ENCODE results near the gene RGL1. TPM values are rescaled to one million over a fixed set of nuclear protein-coding genes. Genes with fewer than 3 reads are reported as not detected.

Gene RGL1
- polyA plus RNA-seq, 3 donors = 3.2 to 34.4 (median 18.4) TPM

- H3K27ac ChIP-seq (ENCODE audit: low read depth, low read length) = no peak overlapping the region
- WGBS, 3 donors = 80 to 91% (median 87%) methylated on average over 5 of the region's 5 CpGs
Observed at GRCh38 chr1:183926983-183927382, 122.1 kb downstream of the RGL1 start.

DNA sequence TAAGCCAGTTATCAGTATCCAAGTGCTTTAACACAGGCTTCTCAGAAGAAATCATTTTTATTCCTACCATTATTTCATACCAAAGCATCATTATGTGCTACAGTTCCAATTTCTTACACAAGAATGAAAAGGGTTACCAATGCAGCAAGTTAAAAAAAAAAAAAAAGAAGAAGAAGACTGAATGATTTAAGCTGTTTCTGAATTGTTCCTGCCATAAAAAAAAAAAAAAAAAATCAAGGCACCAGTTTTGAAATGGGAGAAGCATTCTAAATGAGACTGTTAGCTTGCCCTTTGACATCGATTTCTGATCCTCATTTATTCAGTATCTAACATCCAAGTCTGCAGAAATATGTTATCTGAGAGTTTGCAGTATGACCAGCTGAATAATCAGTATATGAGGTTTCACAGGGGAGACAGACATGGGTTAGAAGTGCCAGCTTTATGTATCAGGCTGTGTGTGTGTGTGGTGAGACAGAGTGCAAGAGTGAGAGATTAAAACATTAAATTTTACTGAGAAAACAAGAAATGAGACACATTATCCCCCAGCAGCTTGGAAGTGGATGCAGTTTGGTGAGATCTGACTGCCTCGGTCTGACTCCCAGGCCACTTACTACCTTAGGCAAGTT lies 126.8 kb downstream of the RGL1 start:
- WGBS, 3 donors = 60 to 67% (median 61%) methylated on average over 2 of the region's 2 CpGs
- H3K27ac ChIP-seq (ENCODE audit: low read depth, low read length) = no peak overlapping the region

GRCh38 chr1:183932412-183932811 lies 127.5 kb downstream of the RGL1 start:
- H3K27ac ChIP-seq (ENCODE audit: low read depth, low read length) = no peak overlapping the region
- 40 to 68% (median 59%) methylated on average over 15 of the region's 15 CpGs for WGBS, 3 donors

DNA sequence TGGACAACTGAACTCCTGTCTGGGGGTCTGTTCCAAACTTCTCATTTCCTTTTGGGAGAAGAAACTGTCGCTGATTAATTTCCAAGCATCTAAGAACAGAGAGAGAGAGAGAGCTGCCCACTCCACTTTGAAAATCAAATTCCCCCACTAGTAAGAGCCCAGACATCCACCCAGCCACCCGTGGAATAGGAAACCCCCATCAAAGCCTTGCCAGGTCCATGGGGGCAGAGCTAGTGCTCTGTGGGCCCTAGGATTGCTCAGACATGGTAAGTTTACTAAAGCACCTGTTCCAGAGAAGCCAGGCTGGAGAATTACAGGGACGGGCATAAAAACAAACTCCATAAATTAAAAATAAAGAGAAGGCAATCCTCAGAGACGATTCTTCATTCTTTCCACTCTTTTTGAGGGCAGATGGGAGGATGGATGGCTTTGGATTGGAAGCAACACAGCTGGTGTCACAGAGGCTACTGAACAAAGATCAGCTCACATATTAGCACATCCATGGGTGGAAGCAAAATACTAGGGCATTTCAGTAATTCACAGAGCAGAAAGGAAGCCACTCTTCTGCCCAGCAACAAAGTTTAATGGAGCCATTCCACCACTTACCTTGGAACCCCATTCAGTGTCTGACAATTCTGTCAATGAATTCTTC lies 128.7 kb downstream of the RGL1 start:
- 59 to 74% (median 72%) methylated on average over 4 of the region's 4 CpGs for WGBS, 3 donors
- no peak overlapping the region for H3K27ac ChIP-seq (ENCODE audit: low read depth, low read length)

DNA sequence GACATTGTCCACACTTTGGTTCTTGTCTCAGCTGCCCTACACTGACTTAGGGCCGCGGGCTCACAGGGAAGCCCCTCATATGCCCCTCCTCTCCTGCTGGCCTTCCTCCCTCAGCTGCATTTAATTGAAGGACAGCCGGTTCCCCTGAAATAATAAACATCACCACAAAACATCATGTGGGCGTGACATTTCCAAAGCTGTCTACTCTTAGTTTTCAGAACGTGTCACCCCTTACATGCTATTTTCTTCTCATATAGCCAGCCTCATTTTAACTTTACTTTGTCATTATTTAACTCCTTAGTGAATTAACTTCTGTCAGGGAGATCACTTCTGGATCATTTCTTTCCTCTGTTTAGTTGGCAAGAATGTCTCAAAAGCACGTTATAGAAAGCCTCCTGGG lies 129.4 kb downstream of the RGL1 start:
- WGBS, 3 donors = 65 to 72% (median 68%) methylated on average over 6 of the region's 6 CpGs
- H3K27ac ChIP-seq (ENCODE audit: low read depth, low read length) = no peak overlapping the region

- 88 to 95% (median 93%) methylated on average over 7 of the region's 7 CpGs for WGBS, 3 donors
- no peak overlapping the region for H3K27ac ChIP-seq (ENCODE audit: low read depth, low read length)
Observed at GRCh38 chr1:183936009-183936408, 131.1 kb downstream of the RGL1 start.

DNA sequence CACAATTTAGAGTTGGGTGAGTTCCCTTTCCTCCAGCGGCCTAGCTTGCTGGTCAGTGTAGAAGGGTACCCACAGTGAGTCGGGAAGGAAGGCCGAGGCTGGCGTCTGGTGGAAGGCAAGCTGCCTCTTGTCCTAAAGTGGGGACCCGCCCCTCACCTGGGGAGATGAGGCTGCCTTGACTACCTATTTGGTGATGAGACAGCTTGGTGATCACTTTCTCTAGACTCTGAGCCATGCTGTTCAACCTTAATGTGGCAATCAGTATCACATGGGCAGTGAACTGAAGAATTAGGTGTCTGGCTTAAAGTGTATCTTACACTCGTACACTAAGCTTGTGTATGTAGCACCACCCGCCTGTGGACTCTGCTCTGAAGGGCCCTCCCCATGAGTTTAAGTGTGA lies 131.9 kb downstream of the RGL1 start:
- H3K27ac ChIP-seq (ENCODE audit: low read depth, low read length) = no peak overlapping the region
- 87 to 95% (median 90%) methylated on average over 7 of the region's 7 CpGs for WGBS, 3 donors

DNA sequence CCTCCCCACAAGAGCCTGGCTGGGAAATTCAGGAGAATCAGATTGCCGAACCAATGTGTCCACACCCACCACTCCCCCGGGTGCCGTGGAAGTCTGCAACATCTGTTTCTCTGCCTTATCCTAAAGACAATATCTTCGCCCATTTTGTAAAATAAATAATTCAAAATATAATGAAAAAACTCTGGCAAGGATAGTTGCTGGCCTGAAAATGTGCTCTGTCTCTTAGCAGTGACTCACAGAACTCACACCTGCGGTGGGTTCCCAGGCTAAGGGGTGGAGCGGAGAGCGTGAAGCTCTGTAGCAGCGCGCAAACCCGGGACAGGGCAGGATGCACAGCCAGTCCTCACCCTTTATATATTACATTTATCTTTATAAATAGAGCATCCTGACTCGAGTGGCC lies 132.7 kb downstream of the RGL1 start:
- WGBS, 3 donors = 80 to 84% (median 84%) methylated on average over 11 of the region's 11 CpGs
- H3K27ac ChIP-seq (ENCODE audit: low read depth, low read length) = no peak overlapping the region

GRCh38 chr1:183941001-183941400 lies 136.1 kb downstream of the RGL1 start:
- WGBS, 3 donors = 67 to 88% (median 73%) methylated on average over 5 of the region's 5 CpGs
- H3K27ac ChIP-seq (ENCODE audit: low read depth, low read length) = no peak overlapping the region

GRCh38 chr1:183942933-183943693 lies 138.2 kb downstream of the RGL1 start:
- 51 to 70% (median 53%) methylated on average over 5 of the region's 5 CpGs for WGBS, 3 donors
- H3K27ac ChIP-seq (ENCODE audit: low read depth, low read length) = no peak overlapping the region

DNA sequence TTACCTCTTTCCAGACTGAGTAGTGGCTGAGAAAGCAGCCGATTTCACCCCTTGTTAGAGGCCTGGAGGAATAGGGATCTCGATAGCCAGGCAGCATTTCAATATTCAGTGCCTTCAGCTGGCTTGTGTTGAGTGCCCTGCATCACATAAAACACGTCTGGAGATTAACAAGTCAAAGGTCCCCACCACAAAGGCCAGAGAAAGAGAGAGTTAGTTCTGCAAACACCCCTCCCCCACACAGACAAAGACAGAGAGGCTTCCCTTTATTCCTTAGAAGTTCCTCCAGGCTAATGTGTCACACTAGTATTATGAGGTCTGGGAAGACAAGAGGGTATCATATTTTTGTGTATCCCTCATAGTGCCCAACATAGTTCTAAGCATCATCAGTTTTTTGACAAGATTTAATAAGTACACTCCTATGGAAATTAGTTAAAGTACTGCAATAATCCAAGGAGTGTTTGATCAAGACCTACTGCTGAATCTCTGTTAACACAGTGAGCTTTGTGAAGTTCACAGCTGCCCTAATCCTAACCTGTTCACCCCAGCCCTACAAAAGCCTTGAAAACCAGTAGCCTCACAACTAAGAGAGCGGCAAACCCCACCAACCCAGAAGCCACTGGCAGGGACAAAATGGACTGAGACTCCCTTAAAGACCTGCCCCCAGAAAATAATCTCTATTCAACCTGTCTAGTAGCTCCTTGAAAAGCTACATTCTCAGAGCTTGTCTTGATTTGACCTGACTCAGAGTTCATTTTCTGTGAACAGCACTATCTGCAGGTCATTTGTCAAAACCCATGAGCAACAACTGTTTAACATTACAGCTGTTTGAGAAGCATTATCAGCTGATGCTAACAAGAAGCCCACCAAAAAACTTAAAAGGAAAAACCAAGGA lies 140.8 kb downstream of the RGL1 start:
- 66 to 71% (median 71%) methylated on average over 4 of the region's 4 CpGs for WGBS, 3 donors

GRCh38 chr1:183946320-183946613 lies 141.3 kb downstream of the RGL1 start:
- WGBS, 3 donors = 60 to 83% (median 60%) methylated on average over 1 of the region's 1 CpG
- H3K27ac ChIP-seq (ENCODE audit: low read depth, low read length) = no peak overlapping the region

More for the DNA sequence above, 140.8 kb downstream of the RGL1 start:
- H3K27ac ChIP-seq (ENCODE audit: low read depth, low read length) = no peak overlapping the region

- H3K27ac ChIP-seq (ENCODE audit: low read depth, low read length) = no peak overlapping the region
- 65 to 82% (median 67%) methylated on average over 1 of the region's 1 CpG for WGBS, 3 donors
Observed at GRCh38 chr1:183947988-183948387, 143.1 kb downstream of the RGL1 start.

GRCh38 chr1:183952101-183952500 lies 147.2 kb downstream of the RGL1 start:
- WGBS, 3 donors = 93 to 98% (median 95%) methylated on average over 1 of the region's 1 CpG
- no peak overlapping the region for H3K27ac ChIP-seq (ENCODE audit: low read depth, low read length)

DNA sequence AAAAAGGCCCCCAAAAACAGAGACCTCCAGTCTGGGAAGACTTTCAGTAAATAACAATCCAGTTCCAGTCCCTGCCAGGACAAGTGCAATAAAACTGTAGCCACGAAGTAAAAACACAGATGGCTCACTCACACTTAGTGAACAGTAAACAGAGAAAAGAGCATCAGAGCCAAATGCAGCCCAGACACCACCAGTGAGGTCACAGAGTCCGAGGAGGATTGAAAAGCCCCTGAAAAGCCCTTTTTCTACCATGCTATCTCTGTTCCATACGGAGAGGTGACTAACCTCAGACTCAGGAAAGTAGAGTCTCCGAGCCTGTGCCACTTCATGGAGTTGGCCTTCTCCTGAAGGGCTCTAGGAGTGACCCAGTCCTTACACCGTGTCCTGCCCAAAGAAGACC lies 148.1 kb downstream of the RGL1 start:
- no peak overlapping the region for H3K27ac ChIP-seq (ENCODE audit: low read depth, low read length)
- WGBS, 3 donors = 52 to 55% (median 53%) methylated on average over 5 of the region's 5 CpGs

- WGBS, 3 donors = 85 to 97% (median 86%) methylated on average over 3 of the region's 3 CpGs
- H3K27ac ChIP-seq (ENCODE audit: low read depth, low read length) = no peak overlapping the region
Observed at GRCh38 chr1:183954496-183954895, 149.6 kb downstream of the RGL1 start.

DNA sequence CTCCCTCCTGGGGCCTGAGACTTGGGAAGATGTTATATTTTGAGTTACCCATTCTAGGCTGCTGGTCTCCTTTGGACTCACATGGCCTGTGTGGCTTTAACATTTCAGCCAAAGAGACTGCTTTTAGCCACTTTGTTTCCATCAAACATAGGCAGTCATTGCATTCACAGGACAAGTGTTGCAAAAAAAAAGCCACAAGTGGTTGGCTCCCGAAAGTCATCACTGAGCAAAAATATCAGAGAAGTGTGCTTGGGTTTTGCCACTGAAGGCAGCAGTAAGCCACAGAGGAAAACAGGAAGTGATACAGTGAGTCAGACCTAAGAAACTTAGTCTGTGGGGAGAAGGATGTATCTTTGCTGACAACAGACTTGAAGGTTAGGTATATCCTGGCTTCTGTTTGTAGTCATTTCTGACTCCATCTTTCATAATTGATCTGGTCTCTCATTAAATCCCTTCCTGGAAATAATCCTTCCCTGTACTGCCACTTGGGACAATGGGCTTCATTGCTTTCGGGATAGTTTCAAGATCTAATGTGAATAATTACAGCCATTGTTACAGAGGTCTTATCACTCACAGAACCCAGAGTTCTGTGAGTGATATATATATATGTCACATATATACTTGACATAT lies 151.8 kb downstream of the RGL1 start:
- H3K27ac ChIP-seq (ENCODE audit: low read depth, low read length) = no peak overlapping the region
- 38 to 84% (median 44%) methylated on average over 2 of the region's 2 CpGs for WGBS, 3 donors

DNA sequence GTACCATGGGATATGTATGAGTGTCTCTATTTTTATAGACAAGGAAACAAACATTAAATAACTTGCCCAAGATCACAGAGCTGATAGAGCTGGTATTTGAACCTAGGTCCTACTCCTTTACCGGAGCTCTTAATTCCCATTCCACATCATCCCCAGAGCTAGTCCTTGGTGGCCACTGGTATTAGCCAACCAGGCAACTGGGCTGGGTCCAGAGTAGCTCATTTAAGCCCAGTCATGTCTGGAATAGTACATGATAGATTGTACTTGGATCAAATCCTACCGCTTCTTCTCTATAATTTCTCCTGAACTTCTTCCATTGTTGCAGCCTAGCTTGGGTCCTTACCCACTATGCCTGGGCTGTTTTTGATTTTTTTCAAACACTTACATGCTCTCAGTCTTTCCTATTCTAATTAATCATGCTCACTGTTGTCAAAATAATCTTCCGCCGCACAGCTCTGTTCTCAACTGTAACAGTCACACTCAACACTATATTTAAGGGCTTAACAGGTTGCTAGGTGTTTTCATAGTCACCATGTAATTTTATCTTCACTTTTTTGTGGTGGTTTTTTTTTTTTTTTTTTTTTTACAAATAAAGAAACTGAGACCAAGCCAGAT lies 152.4 kb downstream of the RGL1 start:
- WGBS, 3 donors = 78 to 86% (median 85%) methylated on average over 4 of the region's 4 CpGs
- H3K27ac ChIP-seq (ENCODE audit: low read depth, low read length) = no peak overlapping the region
